ENCODE data around the gene CTSE.
"Not testable (repeated sequence)": the region's sequence is repeated elsewhere in the genome, so short reads cannot be mapped to it uniquely, and the experiment has no call there.

CTSE gene

GRCh38 chr1:206059355-206059915 lies 35.7 kb upstream of the CTSE start:
- no CpG with 5 or more reads among the region's 3 CpGs for WGBS (ENCODE audit: insufficient coverage, insufficient read length)
- H3K9me3 ChIP-seq (ENCODE audit: control insufficient read depth, insufficient read depth, low read length), result no peaks in the 10 kb centered on the region
- no peak overlapping the region for H3K4me3 ChIP-seq (ENCODE audit: low read length)
- H3K27me3 ChIP-seq (ENCODE audit: control insufficient read depth, insufficient read depth, low read length), result no peaks in the 10 kb centered on the region
- no peak overlapping the region for H3K27ac ChIP-seq (ENCODE audit: low read length)
- H3K36me3 ChIP-seq (ENCODE audit: control insufficient read depth, insufficient read depth, low read length), result no peaks in the 10 kb centered on the region
- H3K4me1 ChIP-seq (ENCODE audit: control insufficient read depth, insufficient read depth, low read length), result no peaks in the 10 kb centered on the region
- no peak for DNase-seq (ENCODE audit: low read depth, low spot score)

- H3K36me3 ChIP-seq (ENCODE audit: control insufficient read depth, insufficient read depth, low read length), result no peaks in the 10 kb centered on the region
- no CpG with 5 or more reads among the region's 1 CpG for WGBS (ENCODE audit: insufficient coverage, insufficient read length)
- no peak overlapping the region for H3K4me3 ChIP-seq (ENCODE audit: low read length)
- no peaks in the 10 kb centered on the region for H3K27me3 ChIP-seq (ENCODE audit: control insufficient read depth, insufficient read depth, low read length)
- no peak for DNase-seq (ENCODE audit: low read depth, low spot score)
- H3K9me3 ChIP-seq (ENCODE audit: control insufficient read depth, insufficient read depth, low read length), result no peaks in the 10 kb centered on the region
- no peaks in the 10 kb centered on the region for H3K4me1 ChIP-seq (ENCODE audit: control insufficient read depth, insufficient read depth, low read length)
- no peak overlapping the region for H3K27ac ChIP-seq (ENCODE audit: low read length)
Measured at GRCh38 chr1:206058927-206059292, 35.2 kb upstream of the CTSE start.

- not testable (repeated sequence) for H3K9me3 ChIP-seq (ENCODE audit: control insufficient read depth, insufficient read depth, low read length); H3K27ac ChIP-seq (ENCODE audit: low read length); DNase-seq (ENCODE audit: low read depth, low spot score); H3K27me3 ChIP-seq (ENCODE audit: control insufficient read depth, insufficient read depth, low read length); H3K4me1 ChIP-seq (ENCODE audit: control insufficient read depth, insufficient read depth, low read length); H3K36me3 ChIP-seq (ENCODE audit: control insufficient read depth, insufficient read depth, low read length); H3K4me3 ChIP-seq (ENCODE audit: low read length)
- 100% methylated on average over 1 of the region's 9 CpGs for WGBS (ENCODE audit: insufficient coverage, insufficient read length)
Measured at GRCh38 chr1:206058289-206058926, 34.7 kb upstream of the CTSE start.

- H3K27me3 ChIP-seq (ENCODE audit: control insufficient read depth, insufficient read depth, low read length); H3K36me3 ChIP-seq (ENCODE audit: control insufficient read depth, insufficient read depth, low read length); DNase-seq (ENCODE audit: low read depth, low spot score); H3K9me3 ChIP-seq (ENCODE audit: control insufficient read depth, insufficient read depth, low read length); H3K27ac ChIP-seq (ENCODE audit: low read length); H3K4me3 ChIP-seq (ENCODE audit: low read length); H3K4me1 ChIP-seq (ENCODE audit: control insufficient read depth, insufficient read depth, low read length): not testable (repeated sequence)
- no CpG with 5 or more reads among the region's 8 CpGs for WGBS (ENCODE audit: insufficient coverage, insufficient read length)
Measured at GRCh38 chr1:206055639-206056323, 32.1 kb upstream of the CTSE start.

- not testable (repeated sequence) for DNase-seq (ENCODE audit: low read depth, low spot score); H3K9me3 ChIP-seq (ENCODE audit: control insufficient read depth, insufficient read depth, low read length); H3K4me1 ChIP-seq (ENCODE audit: control insufficient read depth, insufficient read depth, low read length); H3K36me3 ChIP-seq (ENCODE audit: control insufficient read depth, insufficient read depth, low read length); H3K27ac ChIP-seq (ENCODE audit: low read length); H3K4me3 ChIP-seq (ENCODE audit: low read length); H3K27me3 ChIP-seq (ENCODE audit: control insufficient read depth, insufficient read depth, low read length)
- WGBS (ENCODE audit: insufficient coverage, insufficient read length), result no CpG with 5 or more reads among the region's 12 CpGs
Measured at GRCh38 chr1:206055069-206055625, 31.5 kb upstream of the CTSE start.

GRCh38 chr1:206053616-206054015 lies 29.9 kb upstream of the CTSE start:
- not testable (repeated sequence) for H3K36me3 ChIP-seq (ENCODE audit: control insufficient read depth, insufficient read depth, low read length); H3K27ac ChIP-seq (ENCODE audit: low read length); DNase-seq (ENCODE audit: low read depth, low spot score); H3K4me1 ChIP-seq (ENCODE audit: control insufficient read depth, insufficient read depth, low read length); H3K27me3 ChIP-seq (ENCODE audit: control insufficient read depth, insufficient read depth, low read length); H3K4me3 ChIP-seq (ENCODE audit: low read length); H3K9me3 ChIP-seq (ENCODE audit: control insufficient read depth, insufficient read depth, low read length)
- no CpG with 5 or more reads among the region's 4 CpGs for WGBS (ENCODE audit: insufficient coverage, insufficient read length)

GRCh38 chr1:206052919-206053610 lies 29.4 kb upstream of the CTSE start, which contains the start of gene RHEX:
RHEX (plus strand) TSS chr1:206053173; CDS start chr1:206097829, 44,656 bp downstream.
- not testable (repeated sequence) for H3K4me1 ChIP-seq (ENCODE audit: control insufficient read depth, insufficient read depth, low read length); DNase-seq (ENCODE audit: low read depth, low spot score); H3K36me3 ChIP-seq (ENCODE audit: control insufficient read depth, insufficient read depth, low read length); H3K27me3 ChIP-seq (ENCODE audit: control insufficient read depth, insufficient read depth, low read length); H3K9me3 ChIP-seq (ENCODE audit: control insufficient read depth, insufficient read depth, low read length); H3K4me3 ChIP-seq (ENCODE audit: low read length); H3K27ac ChIP-seq (ENCODE audit: low read length)
- WGBS (ENCODE audit: insufficient coverage, insufficient read length), result no CpG with 5 or more reads among the region's 17 CpGs

GRCh38 chr1:206052231-206052865 lies 28.7 kb upstream of the CTSE start:
- WGBS (ENCODE audit: insufficient coverage, insufficient read length), result no CpG with 5 or more reads among the region's 8 CpGs
- not testable (repeated sequence) for H3K9me3 ChIP-seq (ENCODE audit: control insufficient read depth, insufficient read depth, low read length); DNase-seq (ENCODE audit: low read depth, low spot score); H3K27me3 ChIP-seq (ENCODE audit: control insufficient read depth, insufficient read depth, low read length); H3K4me3 ChIP-seq (ENCODE audit: low read length); H3K27ac ChIP-seq (ENCODE audit: low read length); H3K36me3 ChIP-seq (ENCODE audit: control insufficient read depth, insufficient read depth, low read length); H3K4me1 ChIP-seq (ENCODE audit: control insufficient read depth, insufficient read depth, low read length)

- no peaks in the 10 kb centered on the region for H3K36me3 ChIP-seq (ENCODE audit: control insufficient read depth, insufficient read depth, low read length)
- DNase-seq (ENCODE audit: low read depth, low spot score), result no peak
- H3K4me1 ChIP-seq (ENCODE audit: control insufficient read depth, insufficient read depth, low read length), result no peaks in the 10 kb centered on the region
- no peak overlapping the region for H3K27ac ChIP-seq (ENCODE audit: low read length)
- H3K4me3 ChIP-seq (ENCODE audit: low read length), result no peak overlapping the region
- no peaks in the 10 kb centered on the region for H3K27me3 ChIP-seq (ENCODE audit: control insufficient read depth, insufficient read depth, low read length)
- H3K9me3 ChIP-seq (ENCODE audit: control insufficient read depth, insufficient read depth, low read length), result no peaks in the 10 kb centered on the region
- WGBS (ENCODE audit: insufficient coverage, insufficient read length), result no CpG with 5 or more reads among the region's 6 CpGs
Measured at GRCh38 chr1:206050655-206051235, 27.1 kb upstream of the CTSE start.
